Measurements from ENCODE around the gene KTN1. TPM values are rescaled to one million over a fixed set of nuclear protein-coding genes. Genes with fewer than 3 reads are reported as not detected.

KTN1 gene
- polyA plus RNA-seq, 1 donor, result 109 TPM

DNA sequence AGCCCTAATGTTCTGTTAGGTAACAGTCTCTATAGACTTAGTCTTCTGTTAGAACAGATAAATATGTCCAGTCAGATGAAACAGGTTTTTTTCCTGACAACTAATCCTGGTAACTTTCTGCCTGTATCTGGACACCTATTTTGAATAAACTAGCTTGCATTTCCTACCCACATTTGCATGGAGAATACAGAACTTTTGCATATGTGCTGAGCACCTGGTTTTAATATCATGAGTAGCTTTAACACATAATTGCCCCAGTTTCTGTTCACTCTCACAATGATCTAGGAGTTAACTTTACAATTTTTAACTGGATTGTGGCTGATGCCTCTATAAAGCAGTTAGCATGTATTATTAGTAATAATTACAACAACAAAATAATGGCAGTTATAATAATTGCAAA, 111.7 kb downstream of the KTN1 start:
- no peak overlapping the region for H3K4me3 ChIP-seq (ENCODE audit: low read length)

DNA sequence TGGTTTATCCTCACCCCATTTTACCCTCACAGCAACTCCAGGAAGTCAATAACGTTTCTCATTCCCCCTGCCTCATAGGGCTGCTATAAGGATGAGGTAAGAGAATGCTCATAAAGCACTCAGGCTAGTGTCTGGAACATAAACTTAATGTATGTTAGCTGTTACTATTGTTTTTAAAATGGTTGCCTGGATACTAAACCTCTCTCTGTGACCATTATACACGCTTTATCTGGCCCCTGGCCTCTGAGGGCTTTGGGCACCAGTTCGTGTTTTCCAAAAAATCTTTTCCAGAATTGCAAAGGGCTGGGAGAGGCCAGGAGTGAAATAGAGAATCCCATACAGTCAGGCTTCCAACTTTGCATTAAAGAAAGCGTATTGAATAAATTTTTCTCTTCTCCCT, 113.9 kb downstream of the KTN1 start:
- Histone ChIP-seq H3K27ac (ENCODE audit: low read length) (no peak overlapping the region), H3K9me3 (ENCODE audit: control insufficient read depth, low read depth, low read length) (peaks cover 4% of the 10 kb centered on the region), H3K4me3 (ENCODE audit: low read length) (no peak overlapping the region), H3K36me3 (ENCODE audit: control insufficient read depth, insufficient read depth, low read length) (no peaks in the 10 kb centered on the region), H3K4me1 (ENCODE audit: control insufficient read depth, insufficient read depth, low read length) (peaks cover 24% of the 10 kb centered on the region), H3K27me3 (ENCODE audit: control insufficient read depth, insufficient read depth, low read length) (no peaks in the 10 kb centered on the region)
- no peak for DNase-seq
- 90% methylated on average over 2 of the region's 4 CpGs for WGBS (ENCODE audit: insufficient coverage, low lambda C conversion rate)

More for the DNA sequence above, 111.7 kb downstream of the KTN1 start:
- H3K9me3 ChIP-seq (ENCODE audit: control insufficient read depth, low read depth, low read length), result no peaks in the 10 kb centered on the region
- no peaks in the 10 kb centered on the region for H3K27me3 ChIP-seq (ENCODE audit: control insufficient read depth, insufficient read depth, low read length)
- H3K27ac ChIP-seq (ENCODE audit: low read length), result no peak overlapping the region
- no peak for DNase-seq
- peaks cover 11% of the 10 kb centered on the region for H3K4me1 ChIP-seq (ENCODE audit: control insufficient read depth, insufficient read depth, low read length)
- H3K36me3 ChIP-seq (ENCODE audit: control insufficient read depth, insufficient read depth, low read length), result no peaks in the 10 kb centered on the region

DNA sequence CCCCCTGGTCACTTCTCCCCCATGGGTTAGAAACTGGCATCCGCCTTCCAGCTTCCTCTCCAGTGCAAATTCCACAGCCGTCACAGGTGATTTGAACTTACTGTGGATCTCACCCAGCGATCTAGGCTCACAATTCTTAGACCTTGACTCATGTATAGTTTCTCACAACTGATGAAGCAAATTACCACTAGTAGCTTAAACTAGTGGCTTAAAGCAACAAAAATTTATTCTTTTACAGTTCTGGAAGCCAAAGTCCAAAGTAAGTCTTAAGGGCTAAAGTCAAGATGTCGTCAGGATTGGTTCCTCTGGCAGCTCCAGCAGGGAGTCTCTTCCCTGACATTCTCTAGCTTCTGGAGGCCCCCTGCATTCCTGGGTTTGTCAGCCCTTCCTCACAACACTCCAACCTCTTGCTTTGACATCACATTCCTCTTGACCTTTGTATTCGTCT, 117.4 kb downstream of the KTN1 start:
- peak; percentile 92 to 97 for DNase-seq
- no peak overlapping the region for H3K4me3 ChIP-seq (ENCODE audit: low read length)
- WGBS (ENCODE audit: insufficient coverage, low lambda C conversion rate), result 0% methylated on average over 1 of the region's 5 CpGs
- H3K9me3 ChIP-seq (ENCODE audit: control insufficient read depth, low read depth, low read length), result peaks cover 13% of the 10 kb centered on the region
- peaks cover 26% of the 10 kb centered on the region for H3K4me1 ChIP-seq (ENCODE audit: control insufficient read depth, insufficient read depth, low read length)
- H3K27me3 ChIP-seq (ENCODE audit: control insufficient read depth, insufficient read depth, low read length), result no peaks in the 10 kb centered on the region
- H3K36me3 ChIP-seq (ENCODE audit: control insufficient read depth, insufficient read depth, low read length), result no peaks in the 10 kb centered on the region
- peak overlapping the region; percentile 89 for H3K27ac ChIP-seq (ENCODE audit: low read length)

DNA sequence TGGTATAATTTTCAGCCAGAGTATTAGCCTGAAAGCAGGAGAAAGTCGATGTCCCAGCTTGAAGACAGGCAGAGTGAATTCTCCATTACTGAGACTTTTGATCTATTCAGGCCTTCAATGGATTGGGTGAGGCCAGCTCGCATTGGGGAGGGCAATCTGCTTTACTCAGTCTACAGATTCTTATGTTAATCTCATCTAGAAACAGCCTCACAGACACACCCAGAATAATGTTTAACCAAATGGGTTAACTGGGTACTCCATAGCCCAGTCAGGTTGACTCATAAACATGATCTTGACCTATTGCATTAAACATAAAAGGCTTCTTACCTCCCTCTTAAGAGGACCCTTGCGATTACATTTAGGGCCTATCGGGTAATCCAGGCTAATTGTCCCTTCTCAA, 118.0 kb downstream of the KTN1 start:
- peaks cover 13% of the 10 kb centered on the region for H3K9me3 ChIP-seq (ENCODE audit: control insufficient read depth, low read depth, low read length)
- H3K4me3 ChIP-seq (ENCODE audit: low read length), result no peak overlapping the region
- peak overlapping the region; percentile 89 for H3K27ac ChIP-seq (ENCODE audit: low read length)
- peaks cover 26% of the 10 kb centered on the region for H3K4me1 ChIP-seq (ENCODE audit: control insufficient read depth, insufficient read depth, low read length)
- peak; percentile 69 to 90 for DNase-seq
- H3K27me3 ChIP-seq (ENCODE audit: control insufficient read depth, insufficient read depth, low read length), result no peaks in the 10 kb centered on the region
- WGBS (ENCODE audit: insufficient coverage, low lambda C conversion rate), result no CpG with 5 or more reads among the region's 4 CpGs
- no peaks in the 10 kb centered on the region for H3K36me3 ChIP-seq (ENCODE audit: control insufficient read depth, insufficient read depth, low read length)

DNA sequence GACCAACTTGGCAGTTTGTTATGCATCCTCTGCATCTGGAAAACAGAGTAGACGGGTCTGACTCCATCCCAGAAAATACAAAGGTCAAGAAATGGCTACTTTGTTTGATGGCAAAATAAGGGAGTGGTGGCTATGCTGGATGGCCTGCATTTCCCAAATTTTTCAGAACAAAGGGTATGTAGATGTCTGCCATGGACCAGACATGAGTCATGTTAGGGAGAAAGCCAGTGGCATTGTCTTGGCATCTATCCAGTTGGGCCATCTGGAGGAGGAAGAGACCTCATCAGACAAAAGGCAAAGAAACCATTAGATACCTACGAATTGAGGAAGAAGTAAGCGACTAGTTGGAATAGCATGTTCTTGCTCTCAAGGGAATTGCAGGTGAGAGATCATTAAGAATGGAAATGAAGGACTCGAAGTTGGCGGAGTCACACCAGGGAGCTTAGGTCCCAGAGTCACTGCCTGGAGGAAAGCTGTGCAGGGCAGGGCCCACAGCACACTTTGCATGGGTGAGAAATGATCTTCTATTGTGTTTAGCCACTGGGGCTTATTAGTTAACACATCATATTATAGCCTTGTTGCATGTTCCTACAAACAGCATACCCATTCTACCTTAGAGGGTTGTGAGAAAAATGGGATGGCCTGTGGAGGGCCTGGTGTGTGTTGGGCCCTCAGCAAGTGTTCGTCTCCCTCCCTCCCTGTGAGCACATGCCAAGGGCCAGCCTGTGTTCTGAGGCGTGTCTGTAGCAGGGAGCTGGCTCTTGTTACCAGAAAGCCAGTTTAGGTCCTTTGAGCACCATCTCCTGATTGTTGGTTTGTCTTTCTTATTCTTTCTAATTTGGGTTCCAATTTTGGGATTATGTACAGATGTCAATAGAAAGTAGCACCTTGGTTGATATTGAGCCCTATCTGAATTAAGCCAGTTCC, 119.4 kb downstream of the KTN1 start:
- H3K27ac ChIP-seq (ENCODE audit: low read length), result peak overlapping the region; percentile 89
- H3K9me3 ChIP-seq (ENCODE audit: control insufficient read depth, low read depth, low read length), result peaks cover 13% of the 10 kb centered on the region
- H3K4me3 ChIP-seq (ENCODE audit: low read length), result no peak overlapping the region
- DNase-seq, result no peak
- no peaks in the 10 kb centered on the region for H3K36me3 ChIP-seq (ENCODE audit: control insufficient read depth, insufficient read depth, low read length)
- no peaks in the 10 kb centered on the region for H3K27me3 ChIP-seq (ENCODE audit: control insufficient read depth, insufficient read depth, low read length)
- no CpG with 5 or more reads among the region's 7 CpGs for WGBS (ENCODE audit: insufficient coverage, low lambda C conversion rate)
- peaks cover 26% of the 10 kb centered on the region for H3K4me1 ChIP-seq (ENCODE audit: control insufficient read depth, insufficient read depth, low read length)

DNA sequence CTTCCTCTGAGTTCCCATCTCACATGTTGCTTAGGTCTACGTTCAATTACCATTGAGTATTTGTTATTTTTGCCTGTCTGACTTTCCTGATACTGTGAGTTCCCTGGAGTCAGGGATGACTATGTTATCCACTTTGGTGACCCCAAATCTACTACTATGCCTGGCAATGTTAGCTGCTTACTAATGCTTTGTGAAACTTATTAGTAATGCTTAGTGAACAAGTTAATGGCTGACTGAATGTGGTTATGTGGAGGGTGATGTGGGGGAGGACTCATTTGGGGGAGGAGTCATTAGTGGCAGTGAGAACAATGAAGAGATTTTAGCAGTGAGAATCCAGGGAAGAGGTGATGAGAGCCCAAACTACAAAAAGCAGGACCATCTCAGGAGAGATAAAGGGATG, 121.6 kb downstream of the KTN1 start:
- Histone ChIP-seq H3K4me1 (ENCODE audit: control insufficient read depth, insufficient read depth, low read length) (peaks cover 25% of the 10 kb centered on the region), H3K27me3 (ENCODE audit: control insufficient read depth, insufficient read depth, low read length) (no peaks in the 10 kb centered on the region), H3K9me3 (ENCODE audit: control insufficient read depth, low read depth, low read length) (peaks cover 13% of the 10 kb centered on the region), H3K36me3 (ENCODE audit: control insufficient read depth, insufficient read depth, low read length) (no peaks in the 10 kb centered on the region), H3K4me3 (ENCODE audit: low read length) (no peak overlapping the region), H3K27ac (ENCODE audit: low read length) (no peak overlapping the region)
- 100% methylated on average over 1 of the region's 1 CpG for WGBS (ENCODE audit: insufficient coverage, low lambda C conversion rate)
- DNase-seq, result no peak

DNA sequence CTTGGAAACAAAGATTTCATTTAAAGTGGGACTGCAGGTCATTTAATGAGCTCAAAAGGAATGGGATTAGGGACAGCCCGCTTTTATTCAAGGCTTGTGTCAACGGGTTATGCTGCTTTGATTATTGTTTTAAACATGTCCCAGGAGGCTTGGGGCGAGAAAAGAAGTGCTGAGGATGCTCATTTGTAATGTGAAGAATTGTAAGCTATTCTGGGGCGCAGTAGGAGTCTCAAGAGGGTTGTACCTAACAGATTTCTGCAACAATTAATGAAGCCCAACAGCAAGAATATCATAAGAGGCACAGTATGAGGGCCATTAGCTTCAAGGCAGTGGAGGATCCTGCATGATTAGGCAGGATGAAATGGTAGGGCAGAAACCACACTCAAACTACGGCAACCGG, 122.5 kb downstream of the KTN1 start:
- no peak for DNase-seq
- Histone ChIP-seq H3K27ac (ENCODE audit: low read length) (no peak overlapping the region), H3K9me3 (ENCODE audit: control insufficient read depth, low read depth, low read length) (peaks cover 13% of the 10 kb centered on the region), H3K36me3 (ENCODE audit: control insufficient read depth, insufficient read depth, low read length) (no peaks in the 10 kb centered on the region), H3K4me1 (ENCODE audit: control insufficient read depth, insufficient read depth, low read length) (peaks cover 23% of the 10 kb centered on the region), H3K27me3 (ENCODE audit: control insufficient read depth, insufficient read depth, low read length) (no peaks in the 10 kb centered on the region), H3K4me3 (ENCODE audit: low read length) (no peak overlapping the region)
- WGBS (ENCODE audit: insufficient coverage, low lambda C conversion rate), result 100% methylated on average over 1 of the region's 6 CpGs

DNA sequence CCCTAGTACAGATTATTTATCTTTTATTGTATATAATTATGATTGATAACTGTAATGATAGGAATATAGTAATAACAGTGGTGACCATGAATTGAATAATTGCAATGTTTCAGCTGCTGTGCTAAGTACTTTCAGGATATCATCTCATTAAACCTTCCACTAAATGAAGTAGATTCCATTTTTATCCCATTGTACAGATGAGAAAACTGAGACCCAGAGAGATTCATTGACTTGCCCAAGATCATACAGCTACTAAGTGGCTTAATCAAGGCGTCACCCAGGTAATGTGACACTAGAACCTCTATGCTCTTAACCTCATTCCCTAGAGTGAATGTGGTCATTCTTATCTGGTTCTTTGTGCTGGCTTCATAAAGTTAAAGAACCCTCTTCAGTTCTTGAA, 124.6 kb downstream of the KTN1 start:
- Histone ChIP-seq H3K9me3 (ENCODE audit: control insufficient read depth, low read depth, low read length) (peaks cover 7% of the 10 kb centered on the region), H3K27me3 (ENCODE audit: control insufficient read depth, insufficient read depth, low read length) (no peaks in the 10 kb centered on the region), H3K4me3 (ENCODE audit: low read length) (no peak overlapping the region), H3K4me1 (ENCODE audit: control insufficient read depth, insufficient read depth, low read length) (peaks cover 14% of the 10 kb centered on the region), H3K36me3 (ENCODE audit: control insufficient read depth, insufficient read depth, low read length) (no peaks in the 10 kb centered on the region), H3K27ac (ENCODE audit: low read length) (no peak overlapping the region)
- no CpG with 5 or more reads among the region's 1 CpG for WGBS (ENCODE audit: insufficient coverage, low lambda C conversion rate)
- DNase-seq, result no peak

DNA sequence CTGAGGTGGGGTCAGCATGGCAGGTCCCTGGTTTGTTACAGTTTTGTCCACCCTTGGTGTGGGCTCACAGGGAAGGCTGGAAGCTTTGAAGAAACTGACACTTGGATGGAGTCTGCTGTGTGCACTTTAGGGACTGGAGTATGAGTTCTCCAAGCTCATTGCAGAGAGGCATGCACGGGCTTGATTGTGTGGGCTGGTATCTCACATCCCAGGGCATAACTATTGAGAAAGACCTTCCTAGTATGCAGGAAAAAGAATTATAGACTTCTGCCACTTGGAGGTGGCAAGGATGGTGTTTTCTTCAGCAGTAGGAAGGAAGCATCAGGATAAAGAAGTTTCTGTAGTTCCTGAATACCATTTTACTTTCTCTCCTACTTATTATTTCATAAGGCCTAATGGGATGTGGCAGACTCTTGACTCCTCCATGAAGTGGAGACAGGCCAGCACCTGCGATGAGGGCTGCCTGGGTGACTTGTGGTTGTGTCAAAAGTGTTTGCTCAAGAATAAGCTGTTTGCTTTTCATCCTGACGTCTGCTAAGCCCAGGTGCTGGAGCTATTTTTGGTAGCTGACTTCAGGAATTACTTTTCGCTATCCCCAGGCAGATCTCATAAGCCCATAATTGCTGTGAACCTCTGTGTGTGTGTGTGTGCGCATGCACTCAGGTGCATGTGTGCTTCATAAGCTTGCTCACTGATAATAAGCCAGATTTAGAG, 125.8 kb downstream of the KTN1 start:
- Histone ChIP-seq H3K9me3 (ENCODE audit: control insufficient read depth, low read depth, low read length) (peaks cover 7% of the 10 kb centered on the region), H3K27me3 (ENCODE audit: control insufficient read depth, insufficient read depth, low read length) (no peaks in the 10 kb centered on the region), H3K4me3 (ENCODE audit: low read length) (no peak overlapping the region), H3K4me1 (ENCODE audit: control insufficient read depth, insufficient read depth, low read length) (peaks cover 14% of the 10 kb centered on the region), H3K36me3 (ENCODE audit: control insufficient read depth, insufficient read depth, low read length) (no peaks in the 10 kb centered on the region), H3K27ac (ENCODE audit: low read length) (peak overlapping the region; percentile 77)
- no CpG with 5 or more reads among the region's 5 CpGs for WGBS (ENCODE audit: insufficient coverage, low lambda C conversion rate)
- DNase-seq, result peak in 1 of 2 donors; percentile 86

DNA sequence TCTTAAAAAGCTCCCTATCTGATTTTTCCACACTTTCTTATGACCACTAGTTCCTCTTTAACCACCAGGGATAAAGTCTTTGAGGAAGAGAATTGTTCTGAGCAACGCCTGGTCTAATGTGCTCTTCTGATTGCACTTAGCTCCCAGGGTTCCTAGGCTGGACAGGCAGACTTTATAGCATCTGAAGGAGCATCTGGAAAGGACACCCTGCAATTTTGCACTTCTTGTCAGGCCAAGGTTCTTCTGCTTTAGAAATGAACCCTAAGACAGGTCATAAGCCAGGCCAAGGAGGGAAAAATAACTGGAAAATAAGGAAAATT, 126.3 kb downstream of the KTN1 start:
- Histone ChIP-seq H3K9me3 (ENCODE audit: control insufficient read depth, low read depth, low read length) (peaks cover 2% of the 10 kb centered on the region), H3K36me3 (ENCODE audit: control insufficient read depth, insufficient read depth, low read length) (no peaks in the 10 kb centered on the region), H3K4me1 (ENCODE audit: control insufficient read depth, insufficient read depth, low read length) (peaks cover 14% of the 10 kb centered on the region), H3K4me3 (ENCODE audit: low read length) (no peak overlapping the region), H3K27ac (ENCODE audit: low read length) (peak overlapping the region; percentile 77), H3K27me3 (ENCODE audit: control insufficient read depth, insufficient read depth, low read length) (no peaks in the 10 kb centered on the region)
- no CpG with 5 or more reads among the region's 1 CpG for WGBS (ENCODE audit: insufficient coverage, low lambda C conversion rate)
- DNase-seq, result peak in 1 of 2 donors; percentile 77

All from large intestine (tissue), 3 donors.